Epithelial cell of esophagus (primary cell): Measurements from ENCODE around the gene AUH.

ENCODE experiments used
- DNase-seq: peaks from one replicate; pipeline ENCODE4 v3.0.0; 2010; ENCODE audit warnings: low read depth
- H3K4me3 ChIP-seq: 2 replicates; pipeline ENCODE4 v1.5.1; 2011; ENCODE audit warnings: mild to moderate bottlenecking, low read length, control low read depth
- TF ChIP-seq, protein P1 (sequence below): IDR thresholded peaks from 2 replicates; pipeline ENCODE4 v1.5.1; 2011; ENCODE audit warnings: low read depth, mild to moderate bottlenecking, low read length, control low read depth, inconsistent platforms; ENCODE audit not compliant: insufficient read depth; ENCODE audit errors: missing control alignments

Gene AUH

DNA sequence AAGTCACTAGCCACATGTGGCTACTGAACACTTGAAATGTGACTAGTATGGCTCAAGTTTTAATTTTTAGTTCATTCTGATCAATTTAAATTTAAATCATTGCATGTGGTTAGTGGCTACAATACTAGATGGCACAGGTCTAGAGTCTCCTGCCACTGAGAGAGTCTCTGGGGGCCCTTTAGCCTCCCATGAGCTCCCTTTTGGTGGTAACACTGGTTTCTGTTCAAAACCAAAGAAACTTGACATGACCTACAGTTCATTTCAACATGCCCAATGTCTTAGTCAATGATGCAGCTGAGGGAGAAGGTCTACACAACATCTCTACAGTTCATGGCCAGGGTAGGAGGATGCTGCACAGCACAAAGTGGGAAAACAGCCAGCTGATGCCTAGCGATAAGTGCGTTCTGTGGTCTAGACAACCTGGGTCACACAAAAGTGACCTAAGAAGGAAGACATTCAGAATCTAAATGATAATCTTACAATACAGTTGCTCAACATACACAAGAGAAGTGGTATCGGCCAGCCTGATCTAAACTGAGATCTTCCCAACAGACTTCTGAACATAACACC is 121.0 kb downstream of the AUH start:
- TF ChIP-seq, protein P1, sequence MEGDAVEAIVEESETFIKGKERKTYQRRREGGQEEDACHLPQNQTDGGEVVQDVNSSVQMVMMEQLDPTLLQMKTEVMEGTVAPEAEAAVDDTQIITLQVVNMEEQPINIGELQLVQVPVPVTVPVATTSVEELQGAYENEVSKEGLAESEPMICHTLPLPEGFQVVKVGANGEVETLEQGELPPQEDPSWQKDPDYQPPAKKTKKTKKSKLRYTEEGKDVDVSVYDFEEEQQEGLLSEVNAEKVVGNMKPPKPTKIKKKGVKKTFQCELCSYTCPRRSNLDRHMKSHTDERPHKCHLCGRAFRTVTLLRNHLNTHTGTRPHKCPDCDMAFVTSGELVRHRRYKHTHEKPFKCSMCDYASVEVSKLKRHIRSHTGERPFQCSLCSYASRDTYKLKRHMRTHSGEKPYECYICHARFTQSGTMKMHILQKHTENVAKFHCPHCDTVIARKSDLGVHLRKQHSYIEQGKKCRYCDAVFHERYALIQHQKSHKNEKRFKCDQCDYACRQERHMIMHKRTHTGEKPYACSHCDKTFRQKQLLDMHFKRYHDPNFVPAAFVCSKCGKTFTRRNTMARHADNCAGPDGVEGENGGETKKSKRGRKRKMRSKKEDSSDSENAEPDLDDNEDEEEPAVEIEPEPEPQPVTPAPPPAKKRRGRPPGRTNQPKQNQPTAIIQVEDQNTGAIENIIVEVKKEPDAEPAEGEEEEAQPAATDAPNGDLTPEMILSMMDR, result no peak
- DNase-seq, result no peak
- no peak overlapping the region for H3K4me3 ChIP-seq

DNA sequence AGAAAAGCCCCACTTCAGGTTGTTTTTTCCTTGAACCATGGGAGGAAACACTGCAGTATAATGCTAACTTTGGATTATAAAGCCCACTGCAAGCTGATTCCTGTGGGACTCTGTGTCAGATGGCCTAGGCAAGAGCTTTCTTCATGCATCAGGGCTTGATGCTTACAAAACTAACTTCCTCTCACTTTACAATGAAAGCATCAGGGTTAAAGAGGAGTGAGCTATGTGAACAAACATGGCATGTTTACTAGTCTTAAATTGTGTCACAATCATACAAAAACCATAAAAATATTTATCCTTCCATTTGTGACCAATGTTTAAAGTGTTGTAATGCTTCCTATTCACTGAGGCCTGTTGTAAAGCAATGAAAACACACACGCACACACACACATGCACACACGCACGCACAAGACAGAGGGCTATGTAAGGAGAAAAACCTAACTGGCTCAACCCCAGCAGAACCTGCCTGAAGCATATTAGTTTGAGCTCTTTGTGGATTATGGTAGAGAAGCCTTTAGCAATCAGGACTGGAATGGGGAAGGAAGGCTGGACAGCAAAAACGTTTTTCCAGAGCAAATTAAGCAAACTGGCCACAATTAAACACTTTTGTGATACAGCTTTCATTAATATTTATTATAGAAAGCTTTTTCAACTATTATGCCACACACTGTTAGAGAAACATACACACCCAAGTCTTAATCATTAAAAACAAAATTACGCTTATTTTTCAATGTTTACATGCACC is 122.2 kb downstream of the AUH start:
- no peak overlapping the region for H3K4me3 ChIP-seq
- TF ChIP-seq, protein P1, result no peak
- no peak for DNase-seq

DNA sequence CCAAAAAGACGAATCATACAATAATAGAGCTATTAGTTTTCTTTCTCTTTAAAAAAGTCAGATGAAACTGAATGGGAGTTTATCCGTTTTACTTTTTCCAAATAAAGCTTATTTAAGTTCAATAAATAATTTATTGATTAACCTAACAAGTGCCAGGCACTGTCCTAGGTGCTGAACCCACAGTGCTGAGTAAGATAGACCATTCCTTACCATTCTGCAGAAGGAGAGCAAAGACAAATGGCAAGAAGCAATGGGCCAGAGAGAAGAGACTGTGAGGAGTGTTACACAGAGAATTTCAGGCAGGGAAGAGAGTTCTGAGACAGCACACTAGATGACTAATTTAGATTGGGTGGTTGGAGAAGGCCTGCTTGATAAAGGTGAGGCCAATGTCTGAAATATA is 127.2 kb downstream of the AUH start:
- TF ChIP-seq, protein P1, result no peak
- DNase-seq, result no peak
- no peak overlapping the region for H3K4me3 ChIP-seq

DNA sequence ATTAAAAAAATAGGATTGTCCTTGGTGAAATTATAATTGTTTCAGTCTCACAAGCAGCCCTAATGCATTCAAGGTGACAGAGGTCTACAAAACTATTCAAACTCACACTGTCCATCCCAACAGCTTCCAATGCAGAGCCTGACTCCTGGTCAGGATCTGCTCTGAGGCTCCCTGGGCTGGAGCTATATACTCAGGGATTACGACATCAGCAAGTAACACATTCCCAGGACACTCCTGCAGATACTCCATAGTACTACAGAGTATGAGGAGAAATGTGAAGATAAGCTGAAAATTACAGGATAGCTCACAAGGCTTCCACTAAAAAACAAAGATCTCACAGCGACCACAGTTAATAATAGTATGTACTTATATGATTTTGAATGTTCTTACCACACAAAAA is 130.1 kb downstream of the AUH start:
- TF ChIP-seq, protein P1, result no peak
- DNase-seq, result no peak
- no peak overlapping the region for H3K4me3 ChIP-seq

DNA sequence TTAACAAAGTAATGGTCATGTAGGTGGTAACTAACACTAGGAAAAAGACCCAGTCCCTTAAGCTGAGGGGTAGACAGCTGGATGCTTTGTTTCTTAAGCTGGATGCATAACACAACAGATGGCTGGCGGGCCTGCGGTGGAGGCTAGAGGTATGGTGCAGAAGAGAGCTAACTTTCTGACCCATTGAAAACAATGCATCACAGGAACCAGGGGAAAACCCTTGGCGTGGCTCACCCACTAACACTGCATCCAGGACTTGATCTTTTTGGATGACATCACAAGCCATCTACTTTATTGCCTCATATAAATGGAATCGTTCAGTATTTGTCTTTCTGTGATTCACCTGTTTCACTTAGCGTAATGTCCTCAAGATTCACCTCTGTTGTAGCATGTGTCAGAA is 138.7 kb downstream of the AUH start:
- peak; percentile 35 for DNase-seq
- TF ChIP-seq, protein P1, result no peak
- H3K4me3 ChIP-seq, result no peak overlapping the region

DNA sequence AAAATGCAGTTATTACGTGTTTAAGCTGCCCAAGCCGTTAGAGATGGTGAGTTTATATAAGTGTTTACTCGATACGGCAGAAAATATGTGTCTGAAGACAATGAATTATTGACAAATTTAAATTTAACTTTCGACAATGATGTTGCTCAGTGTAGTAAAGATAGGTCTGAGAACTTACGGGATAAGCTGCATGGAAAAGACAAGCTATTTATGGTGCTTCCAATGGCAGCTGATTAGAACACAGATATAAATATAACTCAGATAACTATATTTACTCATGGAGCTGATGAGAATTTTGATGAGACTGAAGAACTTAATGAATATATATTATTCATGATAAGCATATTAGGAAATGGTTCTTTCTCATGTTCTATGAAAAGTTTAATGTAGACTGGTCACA is 139.3 kb downstream of the AUH start:
- no peak for DNase-seq
- no peak overlapping the region for H3K4me3 ChIP-seq
- TF ChIP-seq, protein P1, result no peak

DNA sequence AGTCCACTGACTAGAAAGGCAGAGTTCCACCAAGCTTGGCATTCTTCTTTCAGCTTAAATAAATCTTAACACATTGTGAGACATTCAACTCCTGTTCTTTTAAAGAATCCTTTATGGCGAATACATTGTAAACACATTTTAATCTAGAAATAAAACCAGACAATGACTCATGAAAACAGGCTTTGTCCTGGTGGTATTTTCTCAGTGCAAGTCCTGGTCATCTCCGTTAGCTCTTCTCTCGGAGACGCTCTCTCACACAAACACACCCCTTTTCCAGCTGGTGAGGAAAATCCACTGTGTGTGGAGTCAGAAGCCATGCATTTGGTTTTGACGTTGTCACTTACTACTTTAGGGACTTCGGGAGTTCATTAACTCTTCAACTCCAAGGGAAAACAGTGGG is 140.4 kb downstream of the AUH start:
- no peak for DNase-seq
- TF ChIP-seq, protein P1, result no peak
- no peak overlapping the region for H3K4me3 ChIP-seq
